MM.1S (cell line): ENCODE measurements around the gene MSL1.

Experiments used
- EZH2 ChIP-seq: fragments of 300-600 bp; sonication (generic); optimal IDR thresholded peaks from 2 replicates; pipeline ENCODE3; 2017; ENCODE audit warnings: low read depth, mild to moderate bottlenecking, antibody characterized with exemption, low read length, mixed read lengths
- EZH2phosphoT487 ChIP-seq: fragments of 300-600 bp; sonication (generic); IDR thresholded peaks from 2 replicates; pipeline ENCODE4 v1.6.1; 2018; ENCODE audit warnings: antibody characterized with exemption, low read length
- TF ChIP-seq, protein P1 (sequence below): fragments of 300-600 bp; sonication (generic); IDR thresholded peaks from 2 replicates; pipeline ENCODE4 v1.5.1; 2016; ENCODE audit warnings: antibody characterized with exemption, low read length, mixed read lengths

DNA sequence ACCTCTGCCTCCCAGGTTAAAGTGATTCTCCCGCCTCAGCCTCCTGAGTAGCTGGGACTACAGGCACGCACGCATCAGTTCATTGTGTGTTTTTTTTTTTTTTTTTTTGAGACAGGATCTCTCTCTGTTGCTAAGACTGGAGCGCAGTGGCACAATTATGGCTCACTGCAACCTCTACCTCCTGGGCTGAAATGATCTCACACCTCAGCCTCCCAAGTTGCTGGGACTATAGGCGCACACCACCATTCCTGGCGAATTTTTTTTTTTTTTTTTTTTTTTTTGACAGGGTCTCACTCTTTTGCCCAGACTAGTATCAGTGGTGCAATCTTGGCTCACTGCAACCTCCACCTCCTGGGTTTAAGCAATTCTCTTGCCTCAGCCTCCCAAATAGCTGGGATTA is 37.7 kb downstream of the MSL1 start:
- TF ChIP-seq, protein P1, sequence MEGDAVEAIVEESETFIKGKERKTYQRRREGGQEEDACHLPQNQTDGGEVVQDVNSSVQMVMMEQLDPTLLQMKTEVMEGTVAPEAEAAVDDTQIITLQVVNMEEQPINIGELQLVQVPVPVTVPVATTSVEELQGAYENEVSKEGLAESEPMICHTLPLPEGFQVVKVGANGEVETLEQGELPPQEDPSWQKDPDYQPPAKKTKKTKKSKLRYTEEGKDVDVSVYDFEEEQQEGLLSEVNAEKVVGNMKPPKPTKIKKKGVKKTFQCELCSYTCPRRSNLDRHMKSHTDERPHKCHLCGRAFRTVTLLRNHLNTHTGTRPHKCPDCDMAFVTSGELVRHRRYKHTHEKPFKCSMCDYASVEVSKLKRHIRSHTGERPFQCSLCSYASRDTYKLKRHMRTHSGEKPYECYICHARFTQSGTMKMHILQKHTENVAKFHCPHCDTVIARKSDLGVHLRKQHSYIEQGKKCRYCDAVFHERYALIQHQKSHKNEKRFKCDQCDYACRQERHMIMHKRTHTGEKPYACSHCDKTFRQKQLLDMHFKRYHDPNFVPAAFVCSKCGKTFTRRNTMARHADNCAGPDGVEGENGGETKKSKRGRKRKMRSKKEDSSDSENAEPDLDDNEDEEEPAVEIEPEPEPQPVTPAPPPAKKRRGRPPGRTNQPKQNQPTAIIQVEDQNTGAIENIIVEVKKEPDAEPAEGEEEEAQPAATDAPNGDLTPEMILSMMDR = no peak
- no peak for TF ChIP-seq EZH2phosphoT487
- TF ChIP-seq EZH2 = no peak
